ENCODE measurements around the gene GIPC2.
A peak's percentile ranks its signal among the peaks of the same experiment; 100 is the strongest.
"Not testable (repeated sequence)": the region's sequence is repeated elsewhere in the genome, so short reads cannot be mapped to it uniquely, and the experiment has no call there.

Gene GIPC2

GRCh38 chr1:78036450-78036849 is 9.3 kb upstream of the GIPC2 start:
- DNase-seq (ENCODE audit: low spot score): no peak

DNA sequence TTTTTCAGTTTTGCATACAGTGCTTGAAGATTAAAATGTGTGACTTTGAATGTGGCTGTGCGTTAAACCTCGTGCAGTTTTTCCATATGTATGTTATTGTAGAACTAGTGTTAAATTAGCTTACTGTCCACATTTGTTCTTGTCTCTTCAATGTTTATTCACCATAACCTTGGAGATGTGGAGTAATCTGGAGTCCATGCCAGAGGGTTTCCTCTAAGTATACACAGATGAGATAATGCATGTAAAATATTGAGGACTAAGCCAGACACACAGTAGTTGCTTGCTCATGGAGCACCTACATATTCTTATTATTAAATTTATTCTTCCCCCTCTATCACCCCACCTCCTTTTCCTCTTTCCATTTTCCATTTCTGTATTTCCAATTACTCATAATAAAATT is 7.7 kb upstream of the GIPC2 start:
- DNase-seq (ENCODE audit: low spot score): no peak

DNA sequence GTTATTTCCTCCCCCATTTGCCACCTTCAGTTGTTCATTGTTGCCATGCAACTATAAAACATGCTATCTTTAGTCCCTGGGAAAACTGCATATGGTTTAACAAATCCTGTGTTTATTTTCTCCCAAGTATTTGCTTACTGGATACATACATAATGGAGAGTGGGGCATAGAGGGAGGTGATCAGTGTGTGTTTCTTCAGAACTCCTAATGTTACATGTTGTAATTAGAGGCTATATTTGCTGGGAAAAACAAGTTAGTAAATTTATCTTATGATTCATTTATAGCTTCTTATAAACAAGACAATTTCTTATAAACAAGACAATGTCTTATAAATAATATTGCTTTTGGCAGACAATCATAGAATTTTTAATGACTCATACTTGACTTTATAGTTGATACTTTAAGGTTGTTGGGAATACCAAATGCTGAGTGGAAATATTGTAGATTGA is 7.3 kb upstream of the GIPC2 start:
- DNase-seq (ENCODE audit: low spot score): peak; percentile 9

- no peak for DNase-seq (ENCODE audit: low spot score)
Measured at GRCh38 chr1:78040484-78041089, 5.2 kb upstream of the GIPC2 start.

- DNase-seq (ENCODE audit: low spot score): no peak
Measured at GRCh38 chr1:78043436-78043835, 2.3 kb upstream of the GIPC2 start.

GRCh38 chr1:78044796-78045562 is 787 bp upstream of the GIPC2 start:
- no peak for DNase-seq (ENCODE audit: low spot score)

DNA sequence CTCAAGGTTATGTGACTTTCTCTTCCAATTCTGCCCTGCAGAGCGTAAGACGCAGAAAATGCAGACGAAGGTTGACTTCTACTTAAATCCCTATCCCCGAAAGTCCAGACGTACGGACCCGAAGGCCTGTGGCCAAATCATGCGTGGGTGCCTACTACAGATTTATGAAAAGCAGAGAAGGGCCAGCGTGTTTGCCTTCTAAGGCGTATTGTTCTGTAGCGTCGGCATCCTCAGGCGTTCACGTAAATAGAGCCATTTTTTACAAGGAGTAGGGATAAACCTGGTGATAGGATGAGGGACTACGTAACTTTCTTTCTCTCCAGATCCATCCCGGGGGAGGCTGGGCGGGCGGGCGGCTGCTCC is 222 bp upstream of the GIPC2 start:
- DNase-seq (ENCODE audit: low spot score): no peak

DNA sequence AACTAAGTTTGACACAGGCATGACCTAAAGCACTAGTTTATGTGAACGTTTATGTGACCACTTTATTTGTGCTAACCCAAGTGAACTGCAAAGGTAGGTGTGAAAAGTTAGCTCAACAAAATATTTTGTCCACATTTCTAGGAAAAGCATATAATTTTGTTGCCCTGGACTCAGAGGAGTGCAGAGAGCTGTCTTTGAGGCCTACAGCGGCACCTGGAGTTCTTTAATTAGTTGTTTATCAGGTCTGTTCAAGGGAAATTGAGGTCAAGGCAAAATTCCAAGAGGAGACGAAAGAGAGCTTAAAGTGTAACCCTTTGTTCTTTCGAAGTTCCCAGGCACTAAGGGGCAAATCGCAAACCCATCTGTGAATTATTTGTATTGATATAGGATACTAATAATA is 1.3 kb downstream of the GIPC2 start:
- no peak for DNase-seq (ENCODE audit: low spot score)

DNA sequence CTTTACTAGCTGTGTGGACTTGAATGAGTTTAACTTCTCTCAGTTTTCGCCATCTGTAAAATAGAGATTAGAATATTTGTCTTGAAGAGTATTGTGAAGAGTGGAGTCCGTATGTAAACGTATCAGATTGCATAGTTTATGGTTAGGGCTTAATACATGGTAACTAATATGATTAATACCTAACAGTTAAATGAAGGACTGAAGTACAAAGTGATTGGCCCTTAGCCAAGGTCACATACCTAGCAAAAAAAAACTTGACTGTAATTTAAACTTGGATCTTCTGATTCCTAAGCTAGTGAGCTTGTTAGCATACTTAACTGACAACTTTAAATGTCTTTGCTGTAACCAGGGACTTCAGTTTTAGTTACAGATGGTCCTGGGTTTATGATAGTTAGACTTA is 1.9 kb downstream of the GIPC2 start:
- DNase-seq (ENCODE audit: low spot score): no peak

DNA sequence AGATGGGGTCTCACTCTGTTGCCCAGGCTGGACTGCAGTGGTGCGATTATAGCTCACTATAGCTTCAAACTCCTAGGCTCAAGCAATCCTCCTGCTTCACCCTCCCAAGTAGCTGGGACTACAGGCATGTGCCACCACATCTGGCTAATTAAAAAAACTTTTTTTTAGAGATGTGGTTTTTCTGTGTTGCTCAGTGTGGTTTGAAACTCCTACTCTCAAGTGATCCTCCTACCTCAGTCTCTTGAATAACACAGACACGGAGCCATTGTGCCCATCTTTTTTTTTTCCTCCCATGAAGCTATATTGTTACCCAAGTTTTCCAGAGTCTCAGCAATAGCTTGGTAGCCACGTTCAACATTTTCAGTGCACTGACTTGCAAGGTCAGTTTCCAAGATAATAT is 2.7 kb downstream of the GIPC2 start:
- DNase-seq (ENCODE audit: low spot score): no peak

- no peak for DNase-seq (ENCODE audit: low spot score)
Measured at GRCh38 chr1:78049396-78049795, 3.6 kb downstream of the GIPC2 start.

- no peak for DNase-seq (ENCODE audit: low spot score)
Measured at GRCh38 chr1:78051005-78051404, 5.2 kb downstream of the GIPC2 start.

DNA sequence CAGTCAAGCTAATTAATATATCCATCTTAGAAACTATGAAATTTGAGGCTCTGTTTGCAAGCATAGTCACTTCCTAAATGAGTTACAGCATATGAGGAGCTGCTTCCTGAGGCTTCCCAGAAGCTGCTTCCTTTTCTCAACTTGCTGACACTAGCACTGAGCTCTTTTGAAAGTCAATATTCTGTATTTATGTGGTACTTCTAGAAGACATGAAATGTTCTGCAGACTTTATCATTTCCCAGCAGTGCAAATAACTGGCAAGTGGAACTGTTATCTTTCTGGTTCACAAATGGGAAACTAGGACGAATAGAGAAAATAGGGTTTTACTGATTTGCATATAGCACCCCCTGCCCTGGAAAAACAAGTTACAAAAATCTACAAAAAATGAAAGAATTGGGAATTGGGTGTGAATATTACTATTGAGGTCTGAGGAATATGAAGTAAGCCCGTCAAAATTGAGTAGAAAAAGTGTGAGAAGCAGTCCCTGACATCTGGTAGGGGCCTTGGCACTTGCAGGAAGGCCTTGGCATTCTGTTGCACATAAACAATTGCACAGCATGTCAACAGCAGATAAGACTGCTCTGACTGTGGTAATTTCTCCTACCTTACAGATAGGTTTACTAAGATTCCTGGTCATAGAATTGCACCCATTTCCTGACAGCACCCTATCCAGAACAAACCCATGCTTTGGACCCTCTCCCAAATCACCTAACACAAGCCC is 7.1 kb downstream of the GIPC2 start:
- DNase-seq (ENCODE audit: low spot score): no peak

- DNase-seq (ENCODE audit: low spot score): no peak
Measured at GRCh38 chr1:78053498-78053897, 7.7 kb downstream of the GIPC2 start.

GRCh38 chr1:78054559-78054958 is 8.8 kb downstream of the GIPC2 start:
- no peak for DNase-seq (ENCODE audit: low spot score)

DNA sequence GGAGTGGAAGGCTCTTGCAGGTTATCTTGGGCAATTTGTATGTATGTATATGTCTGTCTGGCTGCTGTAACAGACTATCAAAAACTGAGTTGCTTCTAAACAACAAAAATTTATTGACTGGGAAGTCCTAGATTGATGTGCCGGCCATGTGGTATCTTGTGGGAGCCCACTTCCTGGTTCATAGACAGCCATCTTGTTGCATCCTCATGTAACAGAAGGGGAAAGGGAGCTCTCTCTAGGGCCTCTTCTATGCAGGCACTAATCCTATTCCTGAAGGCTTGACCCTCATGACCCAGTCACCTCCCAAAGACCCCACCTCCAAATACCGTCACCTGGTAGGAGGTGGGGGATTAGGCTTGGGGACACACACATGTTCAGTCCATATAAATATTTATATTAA is 9.2 kb downstream of the GIPC2 start:
- no peak for DNase-seq (ENCODE audit: low spot score)

GRCh38 chr1:78055565-78056132 is 9.9 kb downstream of the GIPC2 start:
- DNase-seq (ENCODE audit: low spot score): no peak

DNA sequence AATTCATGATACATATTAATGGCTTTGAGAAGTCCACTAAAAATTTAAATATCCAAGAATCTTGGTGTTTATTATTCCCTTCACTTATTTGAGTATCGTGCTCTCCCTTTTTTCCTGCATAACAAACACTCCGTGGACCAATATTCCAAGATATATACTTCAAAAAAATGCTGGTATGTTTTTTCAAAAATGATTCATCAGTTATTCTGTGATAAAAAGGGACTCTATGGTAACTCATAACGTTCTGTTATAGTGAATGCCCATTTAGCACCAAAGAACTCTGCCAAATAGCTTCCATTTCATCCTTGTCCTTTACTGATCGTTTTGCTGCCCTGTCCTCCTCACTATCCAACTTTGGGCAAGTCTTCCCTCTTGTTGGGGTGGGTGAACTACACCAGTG is 12.9 kb downstream of the GIPC2 start:
- no peak for DNase-seq (ENCODE audit: low spot score)

- no peak for DNase-seq (ENCODE audit: low spot score)
Measured at GRCh38 chr1:78060857-78061563, 15.2 kb downstream of the GIPC2 start.

GRCh38 chr1:78061825-78062523 is 16.2 kb downstream of the GIPC2 start:
- no peak for DNase-seq (ENCODE audit: low spot score)

GRCh38 chr1:78064886-78065285 is 19.1 kb downstream of the GIPC2 start:
- DNase-seq (ENCODE audit: low spot score): not testable (repeated sequence)

Measured in LoVo (cell line).